Neutrophil (primary cell): ENCODE measurements around the gene CNNM3.

Experiments used
- H3K27ac ChIP-seq: fragments of 200-600 bp; sonication (generic); 2 replicates; pipeline ENCODE4 v1.5.1; 2016; ENCODE audit warnings: mild to moderate bottlenecking, moderate library complexity
- H3K27me3 ChIP-seq: fragments of 200-600 bp; sonication (generic); 2 replicates; pipeline ENCODE4 v1.6.0; 2016; ENCODE audit warnings: mild to moderate bottlenecking
- H3K36me3 ChIP-seq: fragments of 200-600 bp; sonication (generic); 2 replicates; pipeline ENCODE4 v1.5.1; 2017
- H3K4me1 ChIP-seq, 2 experiments: fragments of 200-600 bp in 1 of 2; sonication (generic) in 1 of 2; 1 replicate in 1 of 2; 2 replicates in 1 of 2; pipeline versions ENCODE4 v1.5.1 to v1.6.1; 2013 to 2016; ENCODE audit warnings: low read depth in 1 of 2, low read length in 1 of 2, mild to moderate bottlenecking in 1 of 2, moderate library complexity in 1 of 2; ENCODE audit not compliant: control insufficient read depth in 1 of 2, insufficient read depth in 1 of 2
- H3K4me3 ChIP-seq, 2 experiments: fragments of 200-600 bp in 1 of 2; sonication (generic) in 1 of 2; 1 replicate in 1 of 2; 2 replicates in 1 of 2; pipeline ENCODE4 v1.5.1; 2013 to 2016; ENCODE audit warnings: low read depth in 1 of 2, low read length in 1 of 2, mild to moderate bottlenecking in 1 of 2, moderate library complexity in 1 of 2
- H3K9me3 ChIP-seq: fragments of 200-600 bp; sonication (generic); 2 replicates; pipeline ENCODE4 v1.5.1; 2016
- TF ChIP-seq, protein P1 (sequence below): fragments of 200-600 bp; sonication (generic); IDR thresholded peaks from 2 replicates; pipeline ENCODE4 v1.5.1; 2016; ENCODE audit warnings: antibody characterized with exemption

CNNM3 gene

DNA sequence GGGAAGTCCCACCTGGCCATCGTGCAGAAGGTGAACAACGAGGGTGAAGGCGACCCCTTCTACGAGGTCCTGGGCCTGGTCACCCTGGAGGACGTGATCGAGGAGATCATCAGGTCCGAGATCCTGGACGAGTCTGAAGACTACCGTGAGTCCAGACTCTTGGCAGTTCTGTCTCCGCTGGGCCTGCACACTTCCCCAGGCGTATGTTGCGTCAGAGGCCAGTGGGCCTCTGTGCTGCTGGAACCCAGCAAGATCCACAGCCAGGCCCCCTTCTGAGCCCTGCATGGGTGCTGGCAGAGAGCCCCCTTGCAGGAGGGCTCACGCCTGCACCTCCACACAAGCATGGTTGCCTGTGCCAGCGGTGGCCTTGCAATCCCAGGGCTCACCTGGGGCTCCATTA, 9.0 kb downstream of the CNNM3 start:
- H3K4me3 ChIP-seq = no peak overlapping the region
- H3K27ac ChIP-seq = no peak overlapping the region
- TF ChIP-seq, protein P1, sequence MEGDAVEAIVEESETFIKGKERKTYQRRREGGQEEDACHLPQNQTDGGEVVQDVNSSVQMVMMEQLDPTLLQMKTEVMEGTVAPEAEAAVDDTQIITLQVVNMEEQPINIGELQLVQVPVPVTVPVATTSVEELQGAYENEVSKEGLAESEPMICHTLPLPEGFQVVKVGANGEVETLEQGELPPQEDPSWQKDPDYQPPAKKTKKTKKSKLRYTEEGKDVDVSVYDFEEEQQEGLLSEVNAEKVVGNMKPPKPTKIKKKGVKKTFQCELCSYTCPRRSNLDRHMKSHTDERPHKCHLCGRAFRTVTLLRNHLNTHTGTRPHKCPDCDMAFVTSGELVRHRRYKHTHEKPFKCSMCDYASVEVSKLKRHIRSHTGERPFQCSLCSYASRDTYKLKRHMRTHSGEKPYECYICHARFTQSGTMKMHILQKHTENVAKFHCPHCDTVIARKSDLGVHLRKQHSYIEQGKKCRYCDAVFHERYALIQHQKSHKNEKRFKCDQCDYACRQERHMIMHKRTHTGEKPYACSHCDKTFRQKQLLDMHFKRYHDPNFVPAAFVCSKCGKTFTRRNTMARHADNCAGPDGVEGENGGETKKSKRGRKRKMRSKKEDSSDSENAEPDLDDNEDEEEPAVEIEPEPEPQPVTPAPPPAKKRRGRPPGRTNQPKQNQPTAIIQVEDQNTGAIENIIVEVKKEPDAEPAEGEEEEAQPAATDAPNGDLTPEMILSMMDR = no peak
- H3K9me3 ChIP-seq = no peaks in the 10 kb centered on the region
- H3K4me1 ChIP-seq = no peaks in the 10 kb centered on the region
- no peaks in the 10 kb centered on the region for H3K27me3 ChIP-seq
- H3K36me3 ChIP-seq = peaks cover 74% of the 10 kb centered on the region

DNA sequence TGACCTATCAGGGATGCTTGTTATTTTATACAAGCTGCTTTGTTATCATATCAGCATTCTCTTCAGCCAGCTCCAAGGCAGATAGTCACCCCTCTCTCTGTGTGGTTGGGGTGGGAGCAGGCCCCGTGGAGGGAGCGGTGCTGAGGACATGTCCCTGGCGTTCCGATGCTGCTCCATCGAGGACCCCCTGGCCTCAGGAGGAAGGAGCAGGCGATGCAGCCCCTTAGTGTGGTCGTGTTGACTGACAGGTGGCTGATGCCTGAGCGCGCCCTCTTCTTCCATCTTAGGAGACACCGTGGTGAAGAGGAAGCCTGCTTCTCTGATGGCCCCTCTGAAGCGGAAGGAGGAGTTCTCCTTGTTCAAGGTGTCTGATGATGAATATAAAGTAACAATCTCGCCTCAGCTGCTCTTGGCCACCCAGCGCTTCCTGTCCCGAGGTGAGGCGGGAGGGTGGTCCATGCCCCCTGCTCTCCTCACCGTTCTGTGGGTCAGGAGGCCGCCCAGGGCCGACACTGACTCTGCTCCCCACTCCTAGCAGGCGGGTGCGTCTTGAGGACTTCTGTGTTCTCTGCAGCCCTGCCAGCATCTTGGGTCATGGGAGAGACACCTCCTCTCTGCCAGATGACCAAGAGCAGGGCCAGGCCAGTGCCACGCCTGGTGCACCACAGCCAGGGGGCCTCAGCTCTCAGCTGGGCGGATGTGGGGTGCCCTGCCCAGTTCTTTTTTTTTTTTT, 10.6 kb downstream of the CNNM3 start:
- Histone ChIP-seq H3K4me3 (no peak overlapping the region), H3K9me3 (no peaks in the 10 kb centered on the region), H3K27me3 (no peaks in the 10 kb centered on the region), H3K27ac (no peak overlapping the region), H3K36me3 (peaks cover 91% of the 10 kb centered on the region), H3K4me1 (no peaks in the 10 kb centered on the region)
- TF ChIP-seq, protein P1 = no peak

DNA sequence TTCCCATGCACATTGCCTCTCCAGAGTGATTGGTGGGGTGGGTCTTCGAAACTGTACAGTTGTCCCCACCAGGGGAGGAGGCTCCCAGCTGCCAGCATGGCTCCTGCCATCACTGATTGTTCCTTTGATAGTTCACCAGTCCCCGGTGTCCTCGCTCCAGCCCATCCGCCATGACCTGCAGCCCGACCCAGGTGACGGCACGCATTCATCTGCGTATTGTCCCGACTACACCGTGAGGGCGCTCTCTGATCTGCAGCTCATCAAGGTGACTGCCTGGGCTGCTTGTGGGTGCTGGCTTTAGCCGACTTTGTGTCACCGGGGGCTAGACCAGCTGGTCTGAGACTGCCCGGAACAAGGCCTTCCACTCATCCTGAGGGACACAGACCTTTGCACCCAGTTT, 12.4 kb downstream of the CNNM3 start:
- Histone ChIP-seq H3K4me1 (no peaks in the 10 kb centered on the region), H3K27me3 (no peaks in the 10 kb centered on the region), H3K9me3 (no peaks in the 10 kb centered on the region), H3K36me3 (peaks cover 100% of the 10 kb centered on the region), H3K27ac (no peak overlapping the region), H3K4me3 (no peak overlapping the region)
- TF ChIP-seq, protein P1 = no peak

DNA sequence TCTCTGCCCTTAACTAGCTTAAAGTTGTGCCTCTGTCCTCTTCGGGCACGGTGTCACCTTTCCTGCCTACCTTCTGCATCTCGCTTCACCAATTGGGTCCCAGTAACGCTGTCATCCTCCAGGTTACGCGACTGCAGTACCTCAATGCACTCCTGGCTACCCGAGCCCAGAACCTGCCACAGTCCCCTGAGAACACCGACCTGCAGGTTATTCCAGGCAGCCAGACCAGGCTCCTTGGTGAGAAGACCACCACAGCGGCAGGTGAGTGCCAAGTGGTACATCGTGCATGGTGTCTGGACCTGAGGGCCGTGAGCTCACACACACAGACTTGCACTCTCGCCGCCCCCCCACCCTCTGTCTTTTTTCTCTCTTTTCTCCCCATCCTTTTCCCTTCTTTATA, 12.8 kb downstream of the CNNM3 start:
- TF ChIP-seq, protein P1 = no peak
- H3K36me3 ChIP-seq = peaks cover 100% of the 10 kb centered on the region
- no peak overlapping the region for H3K4me3 ChIP-seq
- H3K9me3 ChIP-seq = no peaks in the 10 kb centered on the region
- H3K4me1 ChIP-seq = no peaks in the 10 kb centered on the region
- H3K27ac ChIP-seq = no peak overlapping the region
- no peaks in the 10 kb centered on the region for H3K27me3 ChIP-seq

DNA sequence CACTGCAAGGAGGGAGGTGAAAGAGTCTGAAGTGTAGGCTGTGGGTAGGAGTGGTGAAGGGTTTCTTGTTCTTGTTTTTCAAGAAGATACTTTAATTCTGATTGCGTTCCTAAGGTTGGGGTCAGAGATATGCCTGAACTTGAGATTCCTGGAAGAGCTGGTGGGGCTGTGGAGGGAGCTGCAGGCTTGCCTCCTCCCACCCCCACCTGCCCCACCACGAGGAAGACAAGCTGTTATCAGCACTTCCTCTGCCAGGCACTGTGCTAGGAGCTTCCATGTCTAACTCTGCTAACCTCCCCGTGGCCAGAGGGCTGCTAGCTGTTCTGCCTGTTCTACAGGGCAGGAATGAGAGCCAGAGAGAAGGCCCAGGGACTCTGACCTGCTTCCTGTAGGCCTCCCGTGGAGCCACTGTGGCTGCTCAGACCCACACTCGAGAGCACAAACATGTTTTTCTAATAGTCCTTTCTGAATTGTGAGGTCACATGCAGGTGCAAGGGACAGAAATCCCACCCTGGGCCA, 14.0 kb downstream of the CNNM3 start:
- Histone ChIP-seq H3K27me3 (no peaks in the 10 kb centered on the region), H3K36me3 (peaks cover 100% of the 10 kb centered on the region), H3K9me3 (no peaks in the 10 kb centered on the region), H3K4me1 (no peaks in the 10 kb centered on the region), H3K27ac (no peak overlapping the region), H3K4me3 (no peak overlapping the region)
- TF ChIP-seq, protein P1 = no peak
